NCI-H526 treated with DMSO at 0.1 percent for 48 hours (cell line): ENCODE results near the gene HDDC2.

ENCODE experiments used
- DNase-seq: peaks from one replicate; lab custom pipeline; 2025; lab: John Stamatoyannopoulos, UW

Gene HDDC2

GRCh38 chr6:125269328-125269985, 32.3 kb downstream of the HDDC2 start:
- no peak for DNase-seq

GRCh38 chr6:125268765-125269164, 33.0 kb downstream of the HDDC2 start:
- DNase-seq: no peak

- DNase-seq: no peak
Observed at GRCh38 chr6:125267806-125268523, 33.8 kb downstream of the HDDC2 start.

GRCh38 chr6:125264476-125264875, 37.3 kb downstream of the HDDC2 start:
- no peak for DNase-seq

- no peak for DNase-seq
Observed at GRCh38 chr6:125262016-125263013, 39.5 kb downstream of the HDDC2 start.

GRCh38 chr6:125259354-125259736, 42.4 kb downstream of the HDDC2 start:
- DNase-seq: no peak

GRCh38 chr6:125258651-125259353, 43.0 kb downstream of the HDDC2 start:
- DNase-seq: no peak

- no peak for DNase-seq
Observed at GRCh38 chr6:125257351-125257750, 44.4 kb downstream of the HDDC2 start.

- no peak for DNase-seq
Observed at GRCh38 chr6:125255201-125255600, 46.6 kb downstream of the HDDC2 start.

GRCh38 chr6:125254321-125254720, 47.4 kb downstream of the HDDC2 start:
- DNase-seq: no peak

- DNase-seq: no peak
Observed at GRCh38 chr6:125253881-125254280, 47.9 kb downstream of the HDDC2 start.

- DNase-seq: no peak
Observed at GRCh38 chr6:125252891-125253290, 48.9 kb downstream of the HDDC2 start.

- no peak for DNase-seq
Observed at GRCh38 chr6:125251516-125252220, 50.1 kb downstream of the HDDC2 start.

GRCh38 chr6:125250511-125250910, 51.3 kb downstream of the HDDC2 start:
- no peak for DNase-seq

GRCh38 chr6:125248136-125248535, 53.6 kb downstream of the HDDC2 start:
- no peak for DNase-seq

- DNase-seq: no peak
Observed at GRCh38 chr6:125246566-125246965, 55.2 kb downstream of the HDDC2 start.

- no peak for DNase-seq
Observed at GRCh38 chr6:125245523-125246264, 56.1 kb downstream of the HDDC2 start.

GRCh38 chr6:125245109-125245508, 56.7 kb downstream of the HDDC2 start:
- no peak for DNase-seq

- DNase-seq: no peak
Observed at GRCh38 chr6:125237764-125238163, 64.0 kb downstream of the HDDC2 start.

- no peak for DNase-seq
Observed at GRCh38 chr6:125236536-125237327, 65.0 kb downstream of the HDDC2 start.
